Activated CD4-positive, alpha-beta memory T cell treated with anti-CD3 and anti-CD28 coated beads for 36 hours (primary cell): Measurements from ENCODE around the gene NR6A1. TPM values are rescaled to one million over a fixed set of nuclear protein-coding genes. Genes with fewer than 3 reads are reported as not detected.
"Not testable (repeated sequence)": the region's sequence is repeated elsewhere in the genome, so short reads cannot be mapped to it uniquely, and the experiment has no call there.

Source experiments
- CTCF ChIA-PET: fragments of 350-600 bp; sonication (Branson Sonifier 250); formaldehyde crosslinking; loops from one replicate; lab custom pipeline; 2021; ENCODE audit warnings: antibody characterized with exemption, inconsistent platforms; lab: Charles Lee
- POLR2A ChIA-PET: fragments of 350-600 bp; sonication (Branson Sonifier 250); formaldehyde crosslinking; loops from one replicate; lab custom pipeline; 2021; ENCODE audit warnings: antibody characterized with exemption; lab: Charles Lee
- DNase-seq: peaks from one replicate; pipeline ENCODE4 v3.0.0-alpha.2; 2020
- H3K27ac Mint-ChIP-seq: one replicate; pipeline ENCODE4 v1.8.0; 2021; ENCODE audit warnings: mixed read lengths
- H3K27me3 Mint-ChIP-seq: one replicate; pipeline ENCODE4 v1.8.0; 2021; ENCODE audit warnings: mixed read lengths
- H3K36me3 Mint-ChIP-seq: one replicate; pipeline ENCODE4 v1.8.0; 2021; ENCODE audit warnings: mixed read lengths
- H3K4me1 Mint-ChIP-seq: one replicate; pipeline ENCODE4 v1.8.0; 2021; ENCODE audit warnings: low read depth, mixed read lengths
- H3K4me3 Mint-ChIP-seq: one replicate; pipeline ENCODE4 v1.8.0; 2021; ENCODE audit warnings: mild to moderate bottlenecking, mixed read lengths
- H3K9me3 Mint-ChIP-seq: one replicate; pipeline ENCODE4 v1.8.0; 2021; ENCODE audit warnings: mixed read lengths
- intact Hi-C: fragments of 100-400 bp; cut with micrococcal nuclease; formaldehyde crosslinking; loops from one replicate; pipeline ENCODE4 v1.15.1; 2023
- total RNA-seq, 2 experiments: library from RNA; stranded (reverse); gene quantifications; one replicate each; pipeline ENCODE4 v1.2.3, GENCODE V29; 2021

NR6A1 gene
- total RNA-seq, 2 experiments from 2014 or later: 0.61 to 0.83 TPM

DNA sequence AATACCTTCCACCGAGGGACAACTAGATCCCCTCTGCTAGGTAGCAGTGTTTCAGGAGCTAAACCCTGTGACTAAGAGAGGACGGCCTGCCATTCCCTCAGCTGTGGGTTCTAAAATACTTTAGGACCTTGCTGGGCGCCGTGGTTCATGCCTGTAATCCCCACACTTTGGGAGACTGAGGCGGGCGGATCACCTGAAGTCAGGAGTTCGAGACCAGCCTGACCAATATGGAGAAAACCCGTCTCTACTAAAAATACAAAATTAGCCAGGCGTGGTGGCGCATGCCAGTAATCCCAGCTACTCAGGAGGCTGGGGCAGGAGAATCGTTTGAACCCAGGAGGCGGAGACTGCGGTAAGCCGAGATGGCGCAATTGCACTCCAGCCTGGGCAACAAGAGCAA is 1.8 kb upstream of the NR6A1 start:
- not testable (repeated sequence) for H3K36me3 Mint-ChIP-seq, H3K9me3 Mint-ChIP-seq, DNase-seq, H3K27ac Mint-ChIP-seq
- intact Hi-C loops: loop anchor here (5.0 kb wide), 2 partner anchors 419 to 469 kb away; partner anchors contain the start of gene HSPA5
- Mint-ChIP-seq H3K4me3 (peak overlapping the region; percentile 74), H3K4me1 (peaks cover 45% of the 10 kb centered on the region), H3K27me3 (peaks cover 59% of the 10 kb centered on the region)
- ChIA-PET CTCF (interaction anchor here (0.6 to 15.7 kb wide), 14 partner anchors 11 to 602 kb away, joined by 3 to 530 read pairs (median 7); partner anchors contain the start of genes ARPC5L, RPL35 and WDR38), POLR2A (interaction anchor here (1.1 to 2.2 kb wide), 3 partner anchors 79 to 89 kb away, joined by 4 to 7 read pairs (median 6); partner anchors contain the start of genes ARPC5L, RPL35 and WDR38)

- ChIA-PET POLR2A (interaction anchor here (1.4 to 3.4 kb wide), 4 partner anchors 81 to 89 kb away, joined by 6 to 18 read pairs (median 6); partner anchors contain the start of genes ARPC5L, RPL35 and WDR38), CTCF (interaction anchor here (0.5 to 15.7 kb wide), 27 partner anchors 10 to 604 kb away, joined by 3 to 530 read pairs (median 4); partner anchors contain the start of genes ARPC5L, RPL35 and WDR38)
- Mint-ChIP-seq H3K27ac (no peak overlapping the region), H3K4me3 (peak overlapping the region; percentile 74), H3K36me3 (no peaks in the 10 kb centered on the region), H3K27me3 (peaks cover 62% of the 10 kb centered on the region), H3K9me3 (no peaks in the 10 kb centered on the region), H3K4me1 (peaks cover 47% of the 10 kb centered on the region)
- peak; percentile 43 for DNase-seq
- intact Hi-C loops: loop anchor here (1.0 to 5.0 kb wide), 4 partner anchors 90 to 470 kb away; partner anchors contain the start of genes ARPC5L, GOLGA1 and HSPA5
Measured at GRCh38 chr9:124771867-124772679, 962 bp upstream of the NR6A1 start.

GRCh38 chr9:124770359-124771020 is 621 bp downstream of the NR6A1 start:
- intact Hi-C loops: loop anchor here (1.0 to 5.0 kb wide), 4 partner anchors 92 to 472 kb away; partner anchors contain the start of genes ARPC5L, GOLGA1 and HSPA5
- Mint-ChIP-seq H3K4me3 (peak overlapping the region; percentile 79), H3K9me3 (no peaks in the 10 kb centered on the region), H3K36me3 (no peaks in the 10 kb centered on the region), H3K27me3 (peaks cover 60% of the 10 kb centered on the region), H3K27ac (no peak overlapping the region), H3K4me1 (peaks cover 39% of the 10 kb centered on the region)
- POLR2A ChIA-PET: interaction anchor here (0.7 to 3.4 kb wide), 6 partner anchors 82 to 91 kb away, joined by 3 to 18 read pairs (median 5); partner anchors contain the start of gene WDR38
- peak; percentile 27 for DNase-seq
- CTCF ChIA-PET: interaction anchor here (0.7 to 15.7 kb wide), 17 partner anchors 9 to 605 kb away, joined by 3 to 530 read pairs (median 5); partner anchors contain the start of genes ARPC5L, RPL35 and WDR38

DNA sequence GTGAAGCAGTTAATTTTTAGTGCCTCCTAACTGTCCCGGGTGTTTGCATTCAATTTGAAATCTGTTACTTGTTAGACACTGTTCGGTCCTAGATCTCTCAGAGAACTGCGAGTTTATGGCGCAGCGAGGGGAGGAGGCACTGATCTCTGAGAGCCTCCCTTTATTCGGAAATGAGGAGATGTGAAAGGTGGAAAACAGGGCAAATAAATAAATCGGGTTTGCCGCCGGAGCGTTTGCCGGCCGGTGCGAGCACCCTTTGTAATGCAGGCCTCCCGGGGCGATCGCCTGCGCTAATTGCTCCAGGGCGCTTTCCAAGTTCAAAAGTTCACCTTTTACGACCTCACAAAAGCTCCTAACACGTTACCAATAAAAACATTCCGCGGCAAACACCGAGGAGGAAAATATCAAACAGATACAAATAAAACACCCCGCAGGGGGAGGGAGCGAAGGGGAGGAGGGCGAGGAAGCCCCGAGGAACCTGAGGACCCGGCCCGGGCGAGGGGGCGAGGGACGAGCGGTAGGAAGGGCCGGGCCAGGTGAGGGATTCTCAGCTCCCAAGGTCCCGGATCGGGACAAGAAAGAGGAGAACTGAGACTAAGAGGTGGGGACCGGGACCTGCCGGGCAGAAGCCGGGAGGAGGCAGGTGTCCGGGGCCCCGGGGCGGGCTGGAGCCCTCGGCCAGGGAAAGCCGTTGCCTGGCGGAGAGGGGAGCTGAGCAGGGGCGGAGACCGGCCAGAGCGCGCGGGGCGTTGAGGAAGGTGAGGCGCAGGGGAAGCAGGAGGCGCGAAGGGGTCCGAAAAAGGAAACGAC is 1.4 kb downstream of the NR6A1 start:
- peaks cover 60% of the 10 kb centered on the region for H3K27me3 Mint-ChIP-seq
- intact Hi-C loops: loop anchor here (2.0 to 5.0 kb wide), 4 partner anchors 15 to 473 kb away; partner anchors contain the start of genes GOLGA1 and HSPA5
- H3K36me3 Mint-ChIP-seq: no peaks in the 10 kb centered on the region
- peaks cover 39% of the 10 kb centered on the region for H3K4me1 Mint-ChIP-seq
- POLR2A ChIA-PET: interaction anchor here (0.7 to 3.4 kb wide), 3 partner anchors 83 to 91 kb away, joined by 3 to 18 read pairs (median 6); partner anchors contain the start of gene WDR38
- peak overlapping the region; percentile 79 for H3K4me3 Mint-ChIP-seq
- H3K27ac Mint-ChIP-seq: no peak overlapping the region
- H3K9me3 Mint-ChIP-seq: no peaks in the 10 kb centered on the region
- CTCF ChIA-PET: interaction anchor here (0.9 to 15.7 kb wide), 7 partner anchors 7 to 153 kb away, joined by 3 to 530 read pairs (median 5); partner anchors contain the start of genes OLFML2A and WDR38
- DNase-seq: peak; percentile 19

GRCh38 chr9:124768750-124769548 is 2.2 kb downstream of the NR6A1 start:
- ChIA-PET CTCF (interaction anchor here (0.9 to 15.7 kb wide), 4 partner anchors 8 to 152 kb away, joined by 3 to 530 read pairs (median 4); partner anchors contain the start of genes OLFML2A and WDR38), POLR2A (interaction anchor here (1.8 to 3.4 kb wide), 2 partner anchors 89 to 92 kb away, joined by 6 to 18 read pairs; no protein-coding TSS in a partner anchor)
- no peak overlapping the region for H3K27ac Mint-ChIP-seq
- peak overlapping the region; percentile 79 for H3K4me3 Mint-ChIP-seq
- H3K4me1 Mint-ChIP-seq: peaks cover 33% of the 10 kb centered on the region
- H3K36me3 Mint-ChIP-seq: no peaks in the 10 kb centered on the region
- no peaks in the 10 kb centered on the region for H3K9me3 Mint-ChIP-seq
- H3K27me3 Mint-ChIP-seq: peaks cover 57% of the 10 kb centered on the region
- DNase-seq: no peak
- intact Hi-C loops: loop anchor here (2.0 kb wide), 1 partner anchor 14 kb away; no protein-coding TSS in a partner anchor

- Mint-ChIP-seq H3K4me1 (peaks cover 27% of the 10 kb centered on the region), H3K27ac (no peak overlapping the region), H3K27me3 (peaks cover 53% of the 10 kb centered on the region), H3K4me3 (no peak overlapping the region), H3K9me3 (no peaks in the 10 kb centered on the region), H3K36me3 (no peaks in the 10 kb centered on the region)
- no peak for DNase-seq
- intact Hi-C loops: loop anchor here (2.0 kb wide), 1 partner anchor 14 kb away; no protein-coding TSS in a partner anchor
- ChIA-PET CTCF (interaction anchor here (1.0 to 15.7 kb wide), 3 partner anchors 9 to 151 kb away, joined by 3 to 530 read pairs (median 5); partner anchors contain the start of genes OLFML2A and WDR38), POLR2A (interaction anchor here (1.8 kb wide), 1 partner anchor 93 kb away, joined by 6 read pairs; no protein-coding TSS in a partner anchor)
Measured at GRCh38 chr9:124768334-124768733, 2.8 kb downstream of the NR6A1 start.

DNA sequence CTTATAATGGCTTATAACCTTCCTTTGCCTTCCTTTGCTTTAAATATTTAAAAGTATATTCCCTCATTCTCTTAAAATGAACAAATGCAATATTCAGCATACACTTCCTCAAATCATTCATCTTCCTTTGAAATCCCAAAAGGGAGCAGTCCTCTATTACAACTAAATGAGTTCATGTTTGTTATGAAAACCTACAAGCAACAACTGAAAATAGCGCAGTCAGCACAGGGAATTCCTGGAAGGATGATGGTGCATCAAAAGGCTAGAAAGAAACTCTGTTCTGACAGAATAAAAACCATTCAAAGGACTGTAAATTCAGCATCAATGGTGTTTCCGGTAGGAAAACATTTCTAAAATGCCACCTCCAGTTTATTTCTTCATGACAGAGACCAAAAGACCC is 3.3 kb downstream of the NR6A1 start:
- ChIA-PET CTCF (interaction anchor here (1.2 to 15.7 kb wide), 3 partner anchors 10 to 85 kb away, joined by 5 to 530 read pairs (median 12); partner anchors contain the start of gene WDR38), POLR2A (no interaction called here)
- H3K36me3 Mint-ChIP-seq: no peaks in the 10 kb centered on the region
- H3K27ac Mint-ChIP-seq: no peak overlapping the region
- H3K9me3 Mint-ChIP-seq: no peaks in the 10 kb centered on the region
- peaks cover 57% of the 10 kb centered on the region for H3K27me3 Mint-ChIP-seq
- DNase-seq: no peak
- no peak overlapping the region for H3K4me3 Mint-ChIP-seq
- peaks cover 26% of the 10 kb centered on the region for H3K4me1 Mint-ChIP-seq
- intact Hi-C loops: loop anchor here (2.0 kb wide), 1 partner anchor 13 kb away; no protein-coding TSS in a partner anchor

GRCh38 chr9:124766815-124767554 is 4.1 kb downstream of the NR6A1 start:
- Mint-ChIP-seq H3K27me3 (peaks cover 60% of the 10 kb centered on the region), H3K36me3 (no peaks in the 10 kb centered on the region), H3K9me3 (no peaks in the 10 kb centered on the region), H3K4me1 (peaks cover 19% of the 10 kb centered on the region), H3K27ac (no peak overlapping the region), H3K4me3 (no peak overlapping the region)
- no peak for DNase-seq
- POLR2A ChIA-PET: no interaction called here
- CTCF ChIA-PET: interaction anchor here (0.6 to 1.7 kb wide), 8 partner anchors 10 to 150 kb away, joined by 3 to 12 read pairs (median 4); partner anchors contain the start of gene WDR38
- intact Hi-C loops: no loop called here

- H3K27me3 Mint-ChIP-seq: peaks cover 63% of the 10 kb centered on the region
- no peaks in the 10 kb centered on the region for H3K36me3 Mint-ChIP-seq
- CTCF ChIA-PET: interaction anchor here (0.7 to 2.8 kb wide), 7 partner anchors 9 to 149 kb away, joined by 3 to 15 read pairs (median 4); partner anchors contain the start of gene WDR38
- H3K4me3 Mint-ChIP-seq: no peak overlapping the region
- intact Hi-C loops: no loop called here
- no peak overlapping the region for H3K27ac Mint-ChIP-seq
- POLR2A ChIA-PET: no interaction called here
- no peaks in the 10 kb centered on the region for H3K9me3 Mint-ChIP-seq
- H3K4me1 Mint-ChIP-seq: peaks cover 16% of the 10 kb centered on the region
- no peak for DNase-seq
Measured at GRCh38 chr9:124766326-124766725, 4.8 kb downstream of the NR6A1 start.
